Measurements from ENCODE around the gene BMP6.

BMP6 gene

GRCh38 chr6:7749478-7749877, 23.6 kb downstream of the BMP6 start:
- DNase-seq: no peak

- no peak for DNase-seq
Measured at GRCh38 chr6:7750197-7750596, 24.3 kb downstream of the BMP6 start.

GRCh38 chr6:7758456-7758855, 32.6 kb downstream of the BMP6 start:
- DNase-seq: no peak

GRCh38 chr6:7759320-7759719, 33.4 kb downstream of the BMP6 start:
- DNase-seq: no peak

- no peak for DNase-seq
Measured at GRCh38 chr6:7761051-7761450, 35.2 kb downstream of the BMP6 start.

GRCh38 chr6:7762760-7763159, 36.9 kb downstream of the BMP6 start:
- no peak for DNase-seq

- no peak for DNase-seq
Measured at GRCh38 chr6:7763881-7764280, 38.0 kb downstream of the BMP6 start.

- DNase-seq: no peak
Measured at GRCh38 chr6:7765575-7766325, 39.9 kb downstream of the BMP6 start.

- DNase-seq: no peak
Measured at GRCh38 chr6:7769702-7770101, 43.8 kb downstream of the BMP6 start.

- DNase-seq: no peak
Measured at GRCh38 chr6:7770111-7770510, 44.2 kb downstream of the BMP6 start.

- DNase-seq: no peak
Measured at GRCh38 chr6:7770601-7771000, 44.7 kb downstream of the BMP6 start.

- DNase-seq: no peak
Measured at GRCh38 chr6:7773322-7773721, 47.4 kb downstream of the BMP6 start.

- no peak for DNase-seq
Measured at GRCh38 chr6:7773914-7774313, 48.0 kb downstream of the BMP6 start.

- no peak for DNase-seq
Measured at GRCh38 chr6:7776509-7776908, 50.6 kb downstream of the BMP6 start.

GRCh38 chr6:7777074-7777473, 51.2 kb downstream of the BMP6 start:
- DNase-seq: no peak

- no peak for DNase-seq
Measured at GRCh38 chr6:7781240-7781639, 55.3 kb downstream of the BMP6 start.

GRCh38 chr6:7784248-7784647, 58.3 kb downstream of the BMP6 start:
- no peak for DNase-seq

- DNase-seq: no peak
Measured at GRCh38 chr6:7784706-7785105, 58.8 kb downstream of the BMP6 start.

- no peak for DNase-seq
Measured at GRCh38 chr6:7785243-7786035, 59.5 kb downstream of the BMP6 start.

- no peak for DNase-seq
Measured at GRCh38 chr6:7786214-7786661, 60.3 kb downstream of the BMP6 start.

GRCh38 chr6:7787137-7787608, 61.3 kb downstream of the BMP6 start:
- no peak for DNase-seq

GRCh38 chr6:7787731-7788130, 61.8 kb downstream of the BMP6 start:
- no peak for DNase-seq

- no peak for DNase-seq
Measured at GRCh38 chr6:7794509-7794908, 68.6 kb downstream of the BMP6 start.

- no peak for DNase-seq
Measured at GRCh38 chr6:7797386-7797785, 71.5 kb downstream of the BMP6 start.
